GM19023 (cell line): ENCODE results near the gene AP1S1.

Experiments used
- ATAC-seq: cut with Tn5 transposase; IDR thresholded peaks from one replicate; pipeline ENCODE4 v1.9.1; 2021; ENCODE audit warnings: mild to moderate bottlenecking, moderate library complexity; ENCODE audit not compliant: unreplicated experiment

The AP1S1 gene

DNA sequence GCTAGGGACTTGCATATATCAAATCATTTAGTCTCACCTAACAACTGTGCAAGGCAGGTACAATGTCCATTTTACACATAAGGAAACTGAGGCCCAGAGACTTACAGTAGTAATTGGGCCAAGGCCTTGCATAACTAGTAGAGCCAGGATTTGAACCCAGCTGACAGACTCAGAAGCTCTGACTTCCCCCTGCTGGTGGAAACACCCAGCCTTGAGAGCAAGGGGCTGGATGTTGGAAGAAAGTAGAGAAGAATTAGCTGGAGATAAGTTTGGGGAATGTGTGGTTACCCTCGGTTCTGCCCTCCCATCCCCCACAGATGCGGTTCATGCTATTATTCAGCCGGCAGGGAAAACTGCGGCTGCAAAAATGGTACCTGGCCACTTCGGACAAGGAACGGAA, 2.0 kb downstream of the AP1S1 start:
- no peak for ATAC-seq

DNA sequence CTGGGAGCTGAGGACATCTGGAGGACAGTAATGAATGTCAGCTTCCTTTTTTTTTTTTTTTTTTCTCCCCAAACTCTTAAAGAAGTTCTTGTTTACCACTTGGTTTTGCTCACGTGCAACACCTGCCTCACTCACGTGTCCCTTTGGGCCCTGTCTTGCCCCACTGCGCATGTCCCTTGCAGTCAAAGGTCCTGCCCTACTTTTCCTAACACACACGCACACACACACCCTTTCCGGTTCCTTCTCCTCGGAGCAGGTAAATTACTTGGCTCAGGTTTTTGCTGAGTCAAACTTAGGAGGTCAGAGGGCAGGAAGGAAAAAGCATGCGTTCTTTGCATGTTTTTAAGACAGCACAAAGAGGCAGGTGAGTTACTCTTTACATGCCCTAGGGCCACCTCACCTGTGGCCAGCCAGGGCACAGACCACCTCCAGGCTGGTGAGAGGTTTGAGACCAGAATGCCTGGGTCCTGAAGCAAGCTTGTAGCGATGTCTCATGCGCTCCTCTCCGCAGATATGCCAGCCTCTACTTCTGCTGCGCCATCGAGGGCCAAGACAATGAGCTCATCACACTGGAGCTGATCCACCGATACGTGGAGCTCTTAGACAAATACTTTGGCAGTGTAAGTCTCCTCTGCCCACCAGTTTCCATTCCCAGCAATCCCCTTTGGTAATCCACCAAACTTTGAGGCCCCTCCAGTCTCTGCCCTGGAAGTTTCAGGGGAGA, 2.8 kb downstream of the AP1S1 start:
- no peak for ATAC-seq

DNA sequence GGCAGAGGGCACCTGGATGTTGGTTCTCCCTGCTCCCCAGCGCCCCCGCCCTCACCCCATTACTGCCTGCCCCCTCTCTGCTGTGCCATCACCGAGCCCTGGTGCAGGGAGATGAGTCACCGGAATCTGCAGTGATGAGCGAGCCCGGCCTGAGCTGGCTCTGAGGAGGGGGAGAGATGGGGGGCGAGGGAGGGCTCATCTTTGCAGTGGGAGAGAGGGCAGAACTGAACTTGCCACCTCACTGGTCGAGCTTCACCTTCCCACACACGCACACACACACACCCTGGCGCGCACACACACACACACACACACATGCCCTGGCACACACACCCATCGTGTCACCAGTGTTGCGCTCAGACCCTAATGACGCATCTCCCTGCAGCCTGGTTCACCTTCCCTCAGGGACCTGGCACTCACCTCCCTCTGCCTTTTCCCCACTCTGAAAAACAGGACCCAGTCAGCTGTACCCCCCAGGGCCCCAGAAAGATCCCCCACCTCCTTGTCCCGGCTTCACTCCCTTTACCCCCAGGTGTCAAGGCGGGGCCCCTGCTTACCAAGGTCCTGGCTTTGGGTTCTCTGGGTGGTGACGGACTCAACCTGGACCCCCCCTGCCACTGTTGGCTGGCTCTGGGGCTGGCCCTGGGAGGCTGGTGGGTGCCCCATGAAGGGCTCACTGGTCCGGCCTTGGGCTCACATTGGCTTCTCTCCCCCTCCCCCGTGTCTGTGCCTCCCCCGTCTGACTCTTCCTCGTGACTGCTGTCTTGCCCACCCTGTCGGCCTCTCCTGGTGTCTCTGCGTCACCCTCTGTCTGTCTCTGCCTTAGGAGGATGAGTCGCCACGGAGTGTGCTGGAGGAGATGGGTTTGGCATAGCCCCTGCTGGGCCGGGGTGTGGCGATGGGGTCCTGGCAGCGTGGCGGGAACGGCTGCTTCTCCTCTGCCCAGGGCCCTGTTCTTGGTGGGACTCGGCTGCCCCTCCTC, 5.7 kb downstream of the AP1S1 start:
- ATAC-seq, result no peak

DNA sequence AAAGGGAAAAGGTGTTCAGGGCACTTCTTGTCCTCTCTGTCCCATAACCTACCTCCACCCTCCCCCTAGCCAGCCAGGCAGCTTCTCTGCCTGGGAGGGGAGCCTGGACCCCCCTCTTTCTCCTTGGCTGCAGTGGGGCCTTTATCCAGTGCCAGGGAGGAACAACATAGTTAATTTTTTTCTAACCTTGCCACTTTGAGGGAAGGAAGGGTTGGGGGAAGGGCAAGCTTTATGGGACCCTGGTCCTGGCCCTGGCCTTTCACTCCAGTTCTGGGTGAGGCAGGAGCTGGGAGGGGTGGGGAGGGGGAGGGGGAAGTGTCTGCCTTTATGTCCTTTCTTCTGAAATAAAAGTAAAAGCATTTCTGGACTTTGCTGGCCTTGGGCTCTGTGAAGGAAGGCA, 6.6 kb downstream of the AP1S1 start:
- no peak for ATAC-seq

DNA sequence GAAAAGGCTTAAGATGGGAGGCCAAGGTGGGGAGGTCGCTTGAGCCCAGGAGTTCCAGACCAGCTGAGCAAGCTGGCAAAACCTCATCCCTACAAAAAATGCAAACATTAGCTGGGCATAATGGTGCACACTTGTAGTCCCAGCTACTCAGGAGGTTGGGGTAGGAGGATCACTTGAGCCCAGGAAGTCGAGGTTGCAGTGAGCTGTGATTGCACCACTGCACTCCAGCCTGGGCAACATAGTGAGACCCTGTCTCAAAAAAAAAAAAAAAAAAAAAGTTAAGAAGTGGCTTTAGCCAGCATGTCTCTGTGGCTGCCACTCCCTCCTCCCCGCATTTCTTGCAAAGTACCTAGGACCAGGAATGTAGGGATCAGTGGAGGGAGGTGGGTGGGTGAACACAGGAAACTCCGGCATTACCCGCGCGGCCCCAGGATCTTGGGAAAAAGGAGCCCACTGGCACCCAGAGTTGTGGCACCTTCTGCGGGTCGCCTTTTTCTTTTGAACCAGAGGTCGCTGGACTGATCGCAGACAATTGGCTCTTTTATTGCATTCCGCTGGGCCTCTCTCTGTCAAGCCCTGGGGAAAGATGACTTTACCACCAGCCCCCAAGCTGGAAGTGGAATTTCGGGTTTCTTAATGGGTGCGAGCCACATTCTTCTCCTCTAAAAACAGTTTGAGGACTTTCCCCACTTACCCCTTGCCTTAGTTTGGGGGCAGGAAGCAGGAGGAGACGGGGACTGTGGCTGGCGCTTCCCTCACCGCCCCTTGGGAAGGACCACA, 7.6 kb downstream of the AP1S1 start:
- no peak for ATAC-seq

DNA sequence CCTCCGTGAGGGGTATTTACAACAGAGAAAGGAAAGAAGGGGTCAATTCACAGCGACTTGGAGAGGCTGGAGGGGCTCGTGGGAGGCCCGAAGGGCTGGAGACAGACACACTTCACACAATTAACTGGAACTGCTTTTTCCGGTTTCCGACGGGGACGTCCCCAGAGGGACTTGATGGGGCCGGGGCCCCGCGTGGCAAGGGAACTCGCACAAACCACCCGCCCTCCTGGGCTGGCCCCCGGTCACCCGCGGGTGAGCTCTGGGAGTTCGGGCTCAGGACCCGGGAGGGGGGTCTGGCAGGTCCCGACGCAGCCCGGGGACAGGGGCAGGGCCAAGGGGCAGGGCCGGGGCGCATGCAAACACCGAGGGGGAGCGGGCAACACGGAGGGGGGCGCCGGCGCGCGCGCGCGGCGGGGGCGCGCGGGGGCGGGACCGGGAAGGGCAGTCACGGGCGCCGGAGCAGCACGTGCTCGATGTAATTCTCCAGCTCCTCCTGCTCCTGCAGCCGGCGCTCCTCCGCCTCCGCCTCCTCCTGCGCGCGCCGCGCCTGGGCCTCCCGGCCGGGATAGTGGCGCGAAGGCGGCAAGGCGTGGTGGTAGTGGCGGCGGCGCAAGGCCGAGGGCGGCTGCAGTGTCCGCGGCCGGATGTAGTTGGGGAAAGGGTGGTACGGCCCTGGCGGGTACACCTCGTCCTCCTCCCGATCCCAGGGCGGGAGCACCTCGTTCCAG, 8.4 kb downstream of the AP1S1 start:
- ATAC-seq, result no peak

DNA sequence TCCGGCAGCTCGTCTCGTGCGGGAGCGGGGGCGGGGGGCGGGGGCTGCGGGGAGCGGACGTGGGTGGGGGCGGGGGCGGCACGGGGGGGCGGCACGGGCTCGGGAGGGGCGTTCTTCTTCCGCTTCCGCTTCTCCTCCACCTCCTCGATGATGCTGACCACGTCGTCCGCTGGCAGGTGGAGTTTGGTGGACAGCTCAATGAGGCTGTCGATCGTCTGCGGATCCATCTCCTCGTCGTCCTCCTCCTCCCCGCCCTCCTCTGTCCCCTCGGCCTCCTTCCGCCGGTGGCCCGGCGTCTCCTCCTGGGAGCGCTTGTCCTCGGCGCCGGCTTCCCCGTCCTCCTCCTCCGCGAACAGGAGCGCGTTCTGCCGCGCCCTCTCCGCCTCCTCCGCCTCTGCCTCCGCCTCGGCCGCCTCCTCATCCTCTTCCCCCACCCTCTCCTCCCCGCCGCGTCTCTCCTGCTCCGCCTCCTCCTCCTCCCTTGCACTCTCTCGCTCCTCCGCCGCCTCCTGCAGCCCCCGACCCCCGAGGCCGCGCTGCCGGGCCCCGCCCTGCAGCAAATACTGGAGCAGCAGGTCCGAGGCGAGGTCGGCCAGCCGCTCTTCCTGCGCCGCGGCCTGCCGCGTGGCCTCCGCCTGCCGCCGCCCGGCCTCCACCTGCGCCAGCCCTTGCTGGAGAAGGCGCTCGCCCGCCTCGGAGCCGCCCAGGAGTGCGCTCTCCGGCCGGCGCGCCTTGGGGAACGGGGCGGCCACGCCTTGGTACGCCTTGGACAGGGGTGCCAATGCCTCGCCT, 9.2 kb downstream of the AP1S1 start:
- ATAC-seq, result no peak

DNA sequence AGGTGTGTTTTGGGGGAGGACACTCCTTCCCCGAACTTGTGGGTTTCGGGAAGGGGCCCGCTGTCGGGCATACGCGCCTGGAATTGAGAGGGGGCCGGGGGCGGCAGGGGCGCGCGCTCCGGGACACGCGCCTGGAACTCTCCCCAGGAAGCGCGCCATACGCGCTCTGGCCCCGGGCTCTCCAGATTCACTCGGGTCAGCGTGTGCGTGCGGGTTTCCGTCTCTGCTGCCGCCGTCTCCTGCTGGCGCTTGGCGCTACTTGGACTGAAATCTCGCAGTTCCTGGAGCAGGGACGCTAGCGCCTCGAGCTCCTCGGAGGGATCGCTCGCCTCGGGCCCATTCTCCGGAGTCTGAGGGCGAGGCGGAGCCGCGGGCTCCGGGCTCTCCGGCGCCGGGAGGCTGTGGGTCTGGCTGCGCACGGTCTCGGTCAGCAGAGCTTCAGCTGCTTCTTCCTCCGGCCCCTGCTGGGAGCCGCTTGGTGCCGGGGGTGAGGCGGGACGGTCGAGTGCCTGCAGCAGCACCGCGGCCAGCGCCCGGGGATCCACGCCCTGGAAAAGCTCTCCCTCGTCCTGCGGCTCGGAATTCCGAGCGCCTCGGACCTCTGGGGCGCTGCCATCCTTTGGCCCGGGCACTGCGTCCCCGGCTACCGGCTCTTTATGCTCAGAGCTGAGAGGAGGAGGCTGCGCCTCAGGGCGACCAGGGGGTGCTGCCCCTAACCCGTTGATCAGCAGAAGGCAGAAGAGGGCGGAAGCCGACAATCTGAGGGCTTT, 10.0 kb downstream of the AP1S1 start:
- no peak for ATAC-seq

DNA sequence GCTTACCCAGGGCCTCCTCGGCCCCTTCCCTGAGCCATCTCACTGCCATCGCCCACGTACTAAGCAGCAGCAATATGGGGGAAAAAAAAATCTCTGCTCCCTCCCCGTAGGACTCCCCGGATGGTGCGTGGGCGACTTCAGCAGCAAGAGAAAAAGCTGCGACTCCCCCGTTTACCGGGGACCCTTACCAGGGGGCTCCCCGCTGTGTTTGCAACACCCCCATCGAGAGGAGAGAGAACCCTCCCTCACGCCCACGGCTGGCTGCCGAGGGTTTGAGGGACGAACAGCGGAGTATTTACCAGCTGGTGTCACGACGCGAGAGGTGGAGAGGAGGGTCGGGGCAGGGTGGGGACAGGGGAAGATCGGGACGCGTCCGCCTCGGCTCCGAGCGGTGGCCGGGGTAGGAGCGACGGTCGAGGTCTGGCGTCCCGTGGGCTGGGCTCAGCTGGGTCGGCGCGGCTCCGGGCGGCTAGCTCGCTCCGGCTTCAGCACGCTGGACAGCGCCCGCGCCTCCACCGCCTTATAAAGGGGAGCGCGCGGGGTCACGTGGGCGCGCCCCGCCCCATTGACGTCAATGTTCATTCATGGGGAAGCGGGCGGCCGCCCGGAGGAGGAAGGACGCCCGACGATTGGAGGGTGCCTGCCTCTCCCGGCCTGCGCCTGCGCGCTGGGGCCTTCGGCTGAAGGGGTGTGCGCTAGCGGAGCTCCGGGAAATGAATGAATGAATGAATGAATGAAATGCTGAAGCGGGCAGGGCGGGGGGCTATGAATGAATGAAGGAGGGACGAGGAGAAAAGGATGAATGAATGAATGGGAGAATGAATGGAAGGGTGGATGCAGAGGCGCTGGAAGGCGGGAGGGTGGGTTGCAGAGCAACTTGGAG, 11.0 kb downstream of the AP1S1 start, which contains the start of gene VGF:
VGF (minus strand) TSS at position 495 of the 883 bp plus-strand sequence. CDS start 726 bp downstream, outside the sequence.
- peak; percentile 67 for ATAC-seq

DNA sequence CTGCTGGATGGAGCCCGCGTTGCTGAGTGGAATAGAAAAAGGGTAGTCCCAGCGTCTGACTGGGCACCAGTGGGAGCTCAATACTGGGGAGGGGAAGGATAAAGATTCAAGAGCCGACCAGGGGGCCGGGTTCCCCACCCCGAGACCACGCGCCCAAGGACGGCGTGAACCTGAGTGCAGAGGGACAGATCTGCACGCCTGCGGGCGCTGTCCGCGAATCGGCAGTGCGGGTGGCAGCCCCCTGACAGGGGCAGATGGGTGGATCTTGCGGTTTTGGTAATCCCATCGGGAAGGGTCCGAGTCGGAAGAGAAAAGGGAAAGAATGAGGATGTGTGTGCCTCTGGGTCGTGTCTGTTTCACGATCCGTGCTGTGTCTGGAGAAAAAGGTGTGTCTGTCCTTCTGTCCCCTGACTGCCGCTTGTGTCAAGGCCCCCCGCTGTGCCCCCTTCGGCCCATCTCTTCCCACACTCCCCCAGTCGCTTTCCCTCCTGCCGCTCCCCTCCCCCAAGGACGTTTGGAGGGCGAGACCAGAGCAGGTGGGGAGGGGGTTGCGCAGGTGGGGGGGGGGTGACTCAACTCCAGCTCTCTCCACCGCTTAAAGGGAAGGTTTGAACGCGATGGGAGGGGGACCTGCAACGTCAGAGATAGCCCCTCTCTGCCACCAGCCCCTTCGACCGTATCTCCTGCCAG, 11.8 kb downstream of the AP1S1 start:
- ATAC-seq, result no peak

DNA sequence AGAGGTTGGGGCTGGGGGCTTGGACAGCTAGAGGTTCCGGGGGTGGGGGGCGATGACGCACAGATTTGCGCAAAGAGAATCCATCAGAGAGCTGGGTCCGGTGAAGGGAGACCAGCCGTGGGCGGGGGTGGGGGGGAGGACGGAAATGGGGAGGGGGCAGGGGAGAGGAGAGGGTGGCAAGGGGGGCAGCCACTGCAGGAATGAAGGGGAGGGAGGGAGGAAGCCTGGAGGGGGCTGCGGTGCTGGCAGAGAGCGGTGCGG, 12.3 kb downstream of the AP1S1 start:
- ATAC-seq, result no peak

DNA sequence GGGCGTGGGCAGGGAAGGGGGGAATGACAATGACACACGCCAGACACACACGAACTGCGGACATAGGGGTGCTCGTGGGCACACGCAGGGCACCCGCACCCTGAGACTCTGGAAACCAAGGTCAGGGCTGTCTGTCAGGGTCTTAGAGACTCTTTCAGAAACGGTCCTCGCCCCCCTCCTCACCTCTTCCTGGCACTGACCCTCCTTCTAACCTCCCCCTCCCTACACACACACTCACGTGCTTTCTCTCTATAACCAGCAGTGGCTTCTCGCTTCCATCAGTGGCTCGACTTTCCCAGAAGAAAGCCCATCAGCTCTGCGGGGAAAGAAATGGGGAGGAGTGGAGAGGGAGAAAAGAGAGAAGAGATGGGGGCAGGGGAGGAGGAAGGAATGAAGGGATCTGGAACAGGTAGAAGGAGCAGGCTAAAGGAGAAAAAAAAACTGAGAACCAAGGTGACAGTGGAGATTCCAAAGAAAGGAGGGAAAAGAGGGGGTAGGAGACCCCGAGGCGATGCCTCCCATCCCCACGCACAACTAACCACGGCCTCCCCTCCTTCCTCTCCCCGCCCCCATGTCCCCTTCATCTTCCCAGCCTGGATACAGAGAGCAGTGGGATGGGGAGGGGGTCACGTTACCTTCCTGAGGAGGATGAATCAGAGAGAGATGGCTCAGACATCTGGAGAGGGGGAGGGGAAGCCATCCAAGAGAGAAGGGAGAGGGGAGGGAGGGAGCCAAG, 12.8 kb downstream of the AP1S1 start:
- ATAC-seq, result no peak

DNA sequence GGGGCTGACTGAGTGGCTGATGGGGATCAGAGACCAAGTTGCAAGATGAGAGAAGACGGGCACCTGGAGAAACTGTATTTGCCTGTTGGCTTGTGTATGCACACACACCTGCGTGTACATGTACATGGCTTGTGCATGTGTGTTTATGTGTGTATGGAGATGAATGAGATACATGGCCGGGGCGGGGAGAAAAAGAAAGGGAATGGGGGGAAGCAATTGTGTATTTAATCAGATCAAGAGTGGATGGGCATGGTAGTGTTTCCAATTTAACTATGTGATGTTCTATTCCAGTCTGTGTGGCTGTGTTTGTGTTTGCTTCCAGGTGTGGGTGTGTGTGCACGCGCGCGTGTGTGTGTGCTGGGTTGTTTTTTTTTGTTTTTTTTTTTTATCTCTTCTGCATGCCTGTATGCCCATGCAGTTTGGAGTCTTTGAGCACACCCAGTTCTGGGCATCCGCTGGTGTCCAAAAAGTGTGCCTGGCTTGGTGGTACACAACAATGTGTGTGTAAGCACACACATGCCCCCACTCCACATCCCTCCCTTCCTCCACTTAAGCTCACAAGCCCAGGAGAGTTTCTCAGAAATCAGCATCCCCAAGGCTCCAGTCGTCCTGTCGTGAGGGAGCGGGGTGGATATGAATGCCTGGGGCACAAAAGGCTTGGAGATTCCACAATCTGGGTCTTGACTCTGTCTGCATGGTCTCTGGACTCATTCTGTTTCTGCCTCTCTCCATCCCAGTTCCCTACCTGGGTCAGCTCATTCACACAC, 13.6 kb downstream of the AP1S1 start:
- ATAC-seq, result no peak

DNA sequence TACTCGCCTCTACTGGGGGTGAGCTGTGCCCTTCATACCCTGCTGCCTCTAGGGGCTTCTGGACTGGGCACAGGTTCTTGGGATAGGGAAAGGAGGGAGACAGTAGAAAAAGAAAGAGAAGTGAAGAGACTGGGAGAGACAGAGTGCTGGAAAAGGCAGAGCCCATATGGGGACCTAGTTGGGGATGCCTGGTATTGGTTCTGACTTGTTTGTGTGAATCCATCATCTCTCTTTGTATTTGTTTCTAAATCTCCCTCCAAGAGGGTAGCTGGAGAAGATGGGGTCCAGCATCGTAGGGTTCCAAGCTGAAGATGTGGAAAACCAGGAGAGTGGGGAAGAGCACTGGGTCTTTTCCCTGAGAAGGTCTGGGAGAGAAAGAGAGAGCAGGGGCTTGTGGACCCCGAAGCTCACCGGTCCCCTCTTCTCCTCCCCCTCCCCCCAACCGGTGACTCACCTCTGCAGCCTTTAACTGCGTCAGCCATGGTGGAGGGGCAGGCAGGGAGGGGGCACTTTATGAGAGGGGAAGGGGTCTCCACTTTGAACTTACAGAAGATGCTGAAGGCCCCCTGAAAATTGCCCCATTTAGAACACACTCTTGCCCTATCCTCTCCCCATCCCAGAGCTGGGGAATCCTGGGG, 14.3 kb downstream of the AP1S1 start:
- no peak for ATAC-seq

DNA sequence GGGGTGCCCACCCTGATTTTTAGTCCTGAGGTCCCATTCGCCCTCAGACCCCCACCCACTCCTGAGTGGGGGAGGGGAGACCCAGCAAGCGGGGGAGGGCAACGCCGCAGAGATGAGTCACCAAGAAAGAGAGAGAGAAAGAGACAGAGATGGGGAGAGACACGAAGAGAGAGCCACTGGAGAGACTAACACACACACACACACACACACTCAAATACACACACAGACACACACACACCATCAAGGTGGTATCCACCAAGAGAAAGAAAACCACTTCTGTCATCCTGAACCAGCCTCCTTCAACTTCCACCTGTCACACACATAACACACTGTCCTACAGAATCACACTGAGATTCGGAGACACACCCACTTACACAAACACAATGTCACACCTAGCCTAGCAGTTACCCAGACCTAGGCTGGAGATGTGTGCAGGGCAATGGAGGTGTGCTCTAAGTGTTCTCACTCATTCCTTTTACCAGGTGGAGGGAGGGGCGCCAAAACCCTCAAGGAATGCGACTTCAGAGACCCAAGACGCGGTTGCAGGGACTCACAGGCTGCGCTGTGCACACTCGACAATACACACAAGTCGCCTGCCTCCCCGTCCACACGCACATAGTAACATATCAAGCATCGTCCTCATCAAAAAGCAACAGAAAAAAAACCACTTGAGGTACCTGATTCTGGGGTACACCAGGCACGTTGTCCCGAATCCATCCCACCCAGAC, 15.0 kb downstream of the AP1S1 start:
- ATAC-seq, result no peak
